K562 (cell line): Measurements from ENCODE around the gene KCNN3. TPM values are rescaled to one million over a fixed set of nuclear protein-coding genes. Genes with fewer than 3 reads are reported as not detected.
A peak's percentile ranks its signal among the peaks of the same experiment; 100 is the strongest.

ENCODE experiments used
- BDP1 ChIP-seq: IDR thresholded peaks from 3 replicates; pipeline ENCODE4 v1.6.1; 2011; ENCODE audit not compliant: insufficient read length, insufficient read depth
- ERF ChIP-seq: fragments of 450-650 bp; formaldehyde crosslinking; IDR thresholded peaks from 2 replicates; pipeline ENCODE4 v1.4.0; 2020; ENCODE audit warnings: mild to moderate bottlenecking, mixed read lengths
- ESRRA ChIP-seq: fragments of 450-650 bp; IDR thresholded peaks from 2 replicates; pipeline ENCODE4 v1.6.1; 2014; ENCODE audit warnings: low read depth, mild to moderate bottlenecking, moderate library complexity, borderline replicate concordance
- NFE2 ChIP-seq: IDR thresholded peaks from 2 replicates; pipeline ENCODE4 v1.6.1; 2014; ENCODE audit warnings: antibody characterized with exemption, low read depth
- NR2C2 ChIP-seq, 2 experiments: fragments of 200-800 bp in 1 of 2; sonication (Bioruptor generic) in 1 of 2; sonication (generic) in 1 of 2; formaldehyde crosslinking in 1 of 2; IDR thresholded peaks; 2 replicates each; pipeline versions ENCODE4 v1.6.1 to v1.8.0; 2016 to 2022; ENCODE audit warnings: mild to moderate bottlenecking in 1 of 2, missing compliant biosample characterization in 1 of 2, missing genetic modification characterization in 1 of 2, missing genetic modification reagents in 1 of 2
- SIN3B ChIP-seq: fragments of 450-650 bp; IDR thresholded peaks from 2 replicates; pipeline ENCODE4 v1.6.1; 2017; ENCODE audit warnings: low read depth, mild to moderate bottlenecking, moderate library complexity
- SIRT6 ChIP-seq: IDR thresholded peaks from one replicate; pipeline ENCODE4 v1.6.1; 2012; ENCODE audit warnings: low read depth, mild to moderate bottlenecking, control low read depth, inconsistent platforms, low read length, moderate library complexity
- SMAD4 ChIP-seq: fragments of 250-450 bp; sonication (Bioruptor Pico); conservative IDR thresholded peaks from 2 replicates; pipeline ENCODE4 v1.8.0; 2021; ENCODE audit warnings: inconsistent platforms, mild to moderate bottlenecking, moderate library complexity
- ZNF134 ChIP-seq: fragments of 250-450 bp; sonication (Bioruptor Pico); conservative IDR thresholded peaks from 2 replicates; pipeline ENCODE4 v1.4.0; 2020
- ZNF311 ChIP-seq: fragments of 250-450 bp; sonication (Bioruptor Pico); IDR thresholded peaks from 2 replicates; pipeline ENCODE4 v1.4.0; 2020; ENCODE audit warnings: mild to moderate bottlenecking, moderate library complexity
- polyA plus RNA-seq, 8 experiments: library from polyadenylated mRNA; depleted of rRNA in 4 of 8; stranded (reverse) in 5 of 8; unstranded in 3 of 8; fragments of >200 nt; fragmentation: Nextera tagmentation in 2 of 8; fragmentation: Illumina TruSeq in 1 of 8; extraction: Ambion mirVana in 2 of 8; extraction: Trizol in 1 of 8; gene quantifications; 2 replicates each; pipeline versions ENCODE4 v1.2.1 to v1.2.3, GENCODE V29; 2011 to 2014; ENCODE audit warnings: inconsistent platforms in 1 of 8, missing spikeins in 1 of 8
- total RNA-seq, 7 experiments: library from RNA; depleted of rRNA in 6 of 7; stranded (reverse); fragments of >200 nt in 6 of 7; fragmentation: Illumina TruSeq in 2 of 7; extraction: Trizol in 2 of 7; gene quantifications; 2 replicates each; pipeline versions ENCODE4 v1.2.1 to v1.2.3, GENCODE V29; 2011 to 2021; ENCODE audit warnings: low replicate concordance in 1 of 7
- TF ChIP-seq, protein P1 (sequence below): fragments of 200-800 bp; sonication (Bioruptor generic); IDR thresholded peaks from 2 replicates; pipeline ENCODE4 v1.6.1; 2017; ENCODE audit warnings: missing genetic modification characterization, missing compliant biosample characterization
- TF ChIP-seq, protein P2 (sequence below): fragments of 450-650 bp; IDR thresholded peaks from 2 replicates; pipeline ENCODE4 v1.6.1; 2018; ENCODE audit not compliant: partially characterized antibody
- TF ChIP-seq, protein P3 (sequence below), 2 experiments: IDR thresholded peaks; 2 replicates each; pipeline ENCODE4 v1.6.1; 2011; ENCODE audit warnings: borderline replicate concordance in 1 of 2, control low read depth in 1 of 2, low read depth in 1 of 2, low read length in 1 of 2, mild to moderate bottlenecking in 1 of 2, mixed read lengths in 1 of 2, moderate library complexity in 1 of 2; ENCODE audit not compliant: insufficient read depth in 1 of 2, insufficient read length in 1 of 2, poor library complexity in 1 of 2, severe bottlenecking in 1 of 2; ENCODE audit errors: extremely low read depth in 1 of 2

KCNN3 gene
- total and polyA plus RNA-seq, 9 of the 15 experiments (the other 6 are each of a cell fraction or from before 2014, with no cell fraction given), result 0.02 to 0.03 TPM; not detected in 7

DNA sequence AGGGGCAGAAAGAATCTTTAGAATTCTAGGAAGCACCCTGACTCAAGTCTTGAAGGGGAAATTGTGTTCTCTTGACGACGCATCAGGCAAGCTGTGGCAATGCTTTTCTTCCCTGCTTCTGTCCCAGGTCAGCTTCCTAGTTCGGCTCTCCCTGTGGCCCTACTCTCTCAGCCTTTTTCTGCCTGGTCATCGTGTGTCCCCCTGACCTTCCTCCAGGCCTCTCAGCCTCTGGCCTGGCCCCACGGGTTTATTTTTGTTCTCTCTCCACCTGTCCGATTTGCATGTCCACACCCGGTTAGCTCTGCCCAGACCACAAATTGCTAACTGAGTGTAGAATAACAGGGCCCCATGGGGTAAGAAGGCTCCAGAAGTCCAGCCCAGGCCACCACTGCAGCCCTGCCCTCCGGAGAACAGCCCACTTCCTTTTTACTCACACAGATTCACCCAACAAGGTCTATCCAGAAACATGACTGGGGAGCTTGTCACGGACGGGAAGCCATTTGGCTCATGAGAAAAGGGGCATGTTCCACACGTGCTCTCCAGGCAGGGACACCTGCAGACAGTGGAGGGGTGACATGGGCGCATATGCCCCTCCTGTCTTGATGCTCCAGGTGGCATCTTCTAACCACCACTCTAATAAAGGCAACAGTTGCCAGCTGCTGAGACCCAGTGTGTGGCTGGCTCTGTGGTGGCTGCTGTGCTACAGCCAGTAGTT lies 9.8 kb downstream of the KCNN3 start (continued):
- TF ChIP-seq, protein P1, sequence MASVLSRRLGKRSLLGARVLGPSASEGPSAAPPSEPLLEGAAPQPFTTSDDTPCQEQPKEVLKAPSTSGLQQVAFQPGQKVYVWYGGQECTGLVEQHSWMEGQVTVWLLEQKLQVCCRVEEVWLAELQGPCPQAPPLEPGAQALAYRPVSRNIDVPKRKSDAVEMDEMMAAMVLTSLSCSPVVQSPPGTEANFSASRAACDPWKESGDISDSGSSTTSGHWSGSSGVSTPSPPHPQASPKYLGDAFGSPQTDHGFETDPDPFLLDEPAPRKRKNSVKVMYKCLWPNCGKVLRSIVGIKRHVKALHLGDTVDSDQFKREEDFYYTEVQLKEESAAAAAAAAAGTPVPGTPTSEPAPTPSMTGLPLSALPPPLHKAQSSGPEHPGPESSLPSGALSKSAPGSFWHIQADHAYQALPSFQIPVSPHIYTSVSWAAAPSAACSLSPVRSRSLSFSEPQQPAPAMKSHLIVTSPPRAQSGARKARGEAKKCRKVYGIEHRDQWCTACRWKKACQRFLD (CRISPR knock-in tag), result peak; percentile 46; the same call in 1 of the 2 replicates
- TF ChIP-seq NR2C2 (CRISPR knock-in tag; IDR thresholded peaks at IDR 0.05) (no peak), NR2C2 (tag; IDR thresholded peaks at IDR 0.05) (peak; percentile 53; the same call in 1 of the 2 replicates), BDP1 (no peak), ZNF134 (0 out of 2 replicates have a peak, but pooled peaks have one; percentile 27), SIRT6 (no peak), SIN3B (peak; percentile 24; the same call in 1 of the 2 replicates), ZNF311 (0 out of 2 replicates have a peak, but pooled peaks have one; percentile 20), ERF (CRISPR knock-in tag) (peak; percentile 62; the same call in 1 of the 2 replicates), ESRRA (peak; percentile 96), NFE2 (peak; percentile 93), SMAD4 (CRISPR knock-in tag) (peak; percentile 45; the same call in 1 of the 2 replicates)
- TF ChIP-seq, protein P2, sequence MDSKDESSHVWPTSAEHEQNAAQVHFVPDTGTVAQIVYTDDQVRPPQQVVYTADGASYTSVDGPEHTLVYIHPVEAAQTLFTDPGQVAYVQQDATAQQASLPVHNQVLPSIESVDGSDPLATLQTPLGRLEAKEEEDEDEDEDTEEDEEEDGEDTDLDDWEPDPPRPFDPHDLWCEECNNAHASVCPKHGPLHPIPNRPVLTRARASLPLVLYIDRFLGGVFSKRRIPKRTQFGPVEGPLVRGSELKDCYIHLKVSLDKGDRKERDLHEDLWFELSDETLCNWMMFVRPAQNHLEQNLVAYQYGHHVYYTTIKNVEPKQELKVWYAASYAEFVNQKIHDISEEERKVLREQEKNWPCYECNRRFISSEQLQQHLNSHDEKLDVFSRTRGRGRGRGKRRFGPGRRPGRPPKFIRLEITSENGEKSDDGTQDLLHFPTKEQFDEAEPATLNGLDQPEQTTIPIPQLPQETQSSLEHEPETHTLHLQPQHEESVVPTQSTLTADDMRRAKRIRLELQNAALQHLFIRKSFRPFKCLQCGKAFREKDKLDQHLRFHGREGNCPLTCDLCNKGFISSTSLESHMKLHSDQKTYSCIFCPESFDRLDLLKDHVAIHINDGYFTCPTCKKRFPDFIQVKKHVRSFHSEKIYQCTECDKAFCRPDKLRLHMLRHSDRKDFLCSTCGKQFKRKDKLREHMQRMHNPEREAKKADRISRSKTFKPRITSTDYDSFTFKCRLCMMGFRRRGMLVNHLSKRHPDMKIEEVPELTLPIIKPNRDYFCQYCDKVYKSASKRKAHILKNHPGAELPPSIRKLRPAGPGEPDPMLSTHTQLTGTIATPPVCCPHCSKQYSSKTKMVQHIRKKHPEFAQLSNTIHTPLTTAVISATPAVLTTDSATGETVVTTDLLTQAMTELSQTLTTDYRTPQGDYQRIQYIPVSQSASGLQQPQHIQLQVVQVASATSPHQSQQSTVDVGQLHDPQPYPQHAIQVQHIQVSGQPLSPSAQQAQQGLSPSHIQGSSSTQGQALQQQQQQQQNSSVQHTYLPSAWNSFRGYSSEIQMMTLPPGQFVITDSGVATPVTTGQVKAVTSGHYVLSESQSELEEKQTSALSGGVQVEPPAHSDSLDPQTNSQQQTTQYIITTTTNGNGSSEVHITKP, result peak; percentile 6
- TF ChIP-seq, protein P3, sequence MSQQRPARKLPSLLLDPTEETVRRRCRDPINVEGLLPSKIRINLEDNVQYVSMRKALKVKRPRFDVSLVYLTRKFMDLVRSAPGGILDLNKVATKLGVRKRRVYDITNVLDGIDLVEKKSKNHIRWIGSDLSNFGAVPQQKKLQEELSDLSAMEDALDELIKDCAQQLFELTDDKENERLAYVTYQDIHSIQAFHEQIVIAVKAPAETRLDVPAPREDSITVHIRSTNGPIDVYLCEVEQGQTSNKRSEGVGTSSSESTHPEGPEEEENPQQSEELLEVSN (IDR thresholded peaks at IDR 0.05; ENCODE audit: borderline replicate concordance in 1 of 2, extremely low read depth in 1 of 2, insufficient read depth in 1 of 2, insufficient read length in 1 of 2, low read depth in 1 of 2, low read length in 1 of 2, poor library complexity in 1 of 2, severe bottlenecking in 1 of 2), result no peak
- TF ChIP-seq, all 486 proteins: peak for 41
